WTC11 (cell line): ENCODE data around the gene ARAP2. TPM values are rescaled to one million over a fixed set of nuclear protein-coding genes. Genes with fewer than 3 reads are reported as not detected.
A peak's percentile ranks its signal among the peaks of the same experiment; 100 is the strongest.

Experiments used
- ATAC-seq: fragments of 200-7000 bp; cut with Tn5 transposase; 2 replicates; pipeline ENCODE4 v1.10.0; 2021; ENCODE audit warnings: mild to moderate bottlenecking, moderate library complexity
- CTCF ChIA-PET: fragments of 300-600 bp; sonication (Branson Sonifier 250); formaldehyde crosslinking; loops from one replicate; lab custom pipeline; 2021; ENCODE audit warnings: antibody characterized with exemption; lab: Charles Lee
- POLR2A ChIA-PET: fragments of 350-600 bp; sonication (Branson Sonifier 250); formaldehyde crosslinking; loops from one replicate; lab custom pipeline; 2021; ENCODE audit warnings: antibody characterized with exemption; lab: Charles Lee
- DNase-seq: peaks from one replicate; pipeline ENCODE4 v3.0.0; 2021; ENCODE audit warnings: low spot score
- H3K27ac Mint-ChIP-seq: 2 replicates; pipeline ENCODE4 v1.8.0; 2021; ENCODE audit warnings: mixed read lengths
- H3K27me3 Mint-ChIP-seq: 2 replicates; pipeline ENCODE4 v1.8.0; 2021; ENCODE audit warnings: low read depth, mild to moderate bottlenecking, moderate library complexity, mixed read lengths
- H3K36me3 Mint-ChIP-seq: 2 replicates; pipeline ENCODE4 v1.8.0; 2021; ENCODE audit warnings: mixed read lengths
- H3K4me1 Mint-ChIP-seq: 2 replicates; pipeline ENCODE4 v1.8.0; 2022; ENCODE audit warnings: mixed read lengths
- H3K4me3 Mint-ChIP-seq: 2 replicates; pipeline ENCODE4 v1.8.0; 2021; ENCODE audit warnings: mild to moderate bottlenecking, moderate library complexity, mixed read lengths
- H3K9me3 Mint-ChIP-seq: 2 replicates; pipeline ENCODE4 v1.8.0; 2021; ENCODE audit warnings: mixed read lengths
- ATF6 ChIP-seq: sonication (generic); formaldehyde crosslinking; IDR thresholded peaks from 2 replicates; pipeline ENCODE4 v1.8.1; 2023; ENCODE audit warnings: mild to moderate bottlenecking, missing genetic modification reagents
- ESRRA ChIP-seq: sonication (generic); formaldehyde crosslinking; IDR thresholded peaks from 2 replicates; pipeline ENCODE4 v1.8.1; 2022; ENCODE audit warnings: mild to moderate bottlenecking, missing genetic modification reagents, borderline replicate concordance
- JAZF1 ChIP-seq: fragments of 250-450 bp; sonication (Bioruptor Pico); IDR thresholded peaks from 2 replicates; pipeline ENCODE4 v1.9.0; 2021; ENCODE audit warnings: moderate library complexity, mild to moderate bottlenecking, inconsistent platforms
- MAX ChIP-seq: sonication (generic); formaldehyde crosslinking; IDR thresholded peaks from 2 replicates; pipeline ENCODE4 v1.8.0; 2022; ENCODE audit warnings: mild to moderate bottlenecking, missing genetic modification reagents
- OVOL2 ChIP-seq: fragments of 250-450 bp; sonication (Bioruptor Pico); IDR thresholded peaks from 2 replicates; pipeline ENCODE4 v1.9.0; 2021; ENCODE audit warnings: mild to moderate bottlenecking, borderline replicate concordance
- ZNF219 ChIP-seq: sonication (generic); formaldehyde crosslinking; IDR thresholded peaks from 2 replicates; pipeline ENCODE4 v1.8.0; 2023; ENCODE audit warnings: missing genetic modification reagents, mild to moderate bottlenecking, borderline replicate concordance
- ZNF317 ChIP-seq: sonication (generic); formaldehyde crosslinking; IDR thresholded peaks from 2 replicates; pipeline ENCODE4 v1.8.1; 2023; ENCODE audit warnings: low read depth, mild to moderate bottlenecking, moderate library complexity, missing genetic modification reagents, borderline replicate concordance
- ZNF671 ChIP-seq: fragments of 250-450 bp; sonication (Bioruptor Pico); IDR thresholded peaks from 2 replicates; pipeline ENCODE4 v1.8.0; 2021; ENCODE audit warnings: mild to moderate bottlenecking
- total RNA-seq: library from RNA; stranded (reverse); gene quantifications from 3 replicates; pipeline ENCODE4 v1.2.3, GENCODE V29; 2021
- TF ChIP-seq, protein P1 (sequence below): sonication (generic); formaldehyde crosslinking; IDR thresholded peaks from 2 replicates; pipeline ENCODE4 v1.8.1; 2023; ENCODE audit warnings: mild to moderate bottlenecking, missing genetic modification reagents, moderate library complexity
- TF ChIP-seq, protein P2 (sequence below): fragments of 250-450 bp; sonication (Bioruptor Pico); IDR thresholded peaks from 2 replicates; pipeline ENCODE4 v1.9.0; 2021; ENCODE audit warnings: moderate library complexity, mild to moderate bottlenecking, inconsistent platforms, borderline replicate concordance
- TF ChIP-seq, protein P3 (sequence below): sonication (generic); formaldehyde crosslinking; IDR thresholded peaks from 2 replicates; pipeline ENCODE4 v1.8.0; 2023; ENCODE audit warnings: missing genetic modification reagents, mild to moderate bottlenecking, borderline replicate concordance
- TF ChIP-seq, protein P4 (sequence below): fragments of 250-450 bp; sonication (Bioruptor Pico); IDR thresholded peaks from 2 replicates; pipeline ENCODE4 v1.9.0; 2021; ENCODE audit warnings: mild to moderate bottlenecking
- TF ChIP-seq, protein P5 (sequence below): sonication (generic); formaldehyde crosslinking; IDR thresholded peaks from 2 replicates; pipeline ENCODE4 v1.8.0; 2022; ENCODE audit warnings: missing genetic modification reagents

Gene ARAP2
- total RNA-seq, 1 experiment from 2014 or later = 1.0 TPM

DNA sequence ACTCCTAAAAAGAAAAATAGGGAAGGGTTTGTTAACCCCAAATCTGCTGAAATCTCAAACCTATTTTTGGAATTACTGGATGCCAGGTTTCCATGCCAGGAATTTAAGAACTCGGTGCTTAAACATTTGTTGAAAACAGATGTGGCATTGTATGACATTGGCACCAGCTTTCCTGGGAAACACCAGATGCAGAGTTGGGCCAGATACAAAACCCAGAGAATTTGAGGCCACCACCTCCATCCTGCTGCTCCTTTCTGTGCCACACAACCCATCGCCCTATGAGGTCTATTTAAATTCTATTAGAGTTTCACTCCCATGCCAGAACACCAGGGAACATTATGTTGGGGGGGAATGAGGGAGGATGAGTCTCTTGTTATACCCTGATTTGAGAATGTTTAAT is 71.7 kb downstream of the ARAP2 start:
- DNase-seq (no peak), ATAC-seq (peak; percentile 32; the same call in 1 of the 2 replicates)
- no peaks in the 10 kb centered on the region for H3K36me3 Mint-ChIP-seq
- ChIA-PET CTCF (no interaction called here), POLR2A (no interaction called here)
- 0 out of 2 replicates have a peak, but pooled peaks cover 5% of the 10 kb centered on the region for H3K9me3 Mint-ChIP-seq
- TF ChIP-seq, protein P1, sequence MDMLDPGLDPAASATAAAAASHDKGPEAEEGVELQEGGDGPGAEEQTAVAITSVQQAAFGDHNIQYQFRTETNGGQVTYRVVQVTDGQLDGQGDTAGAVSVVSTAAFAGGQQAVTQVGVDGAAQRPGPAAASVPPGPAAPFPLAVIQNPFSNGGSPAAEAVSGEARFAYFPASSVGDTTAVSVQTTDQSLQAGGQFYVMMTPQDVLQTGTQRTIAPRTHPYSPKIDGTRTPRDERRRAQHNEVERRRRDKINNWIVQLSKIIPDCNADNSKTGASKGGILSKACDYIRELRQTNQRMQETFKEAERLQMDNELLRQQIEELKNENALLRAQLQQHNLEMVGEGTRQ = no peak
- TF ChIP-seq, protein P2, sequence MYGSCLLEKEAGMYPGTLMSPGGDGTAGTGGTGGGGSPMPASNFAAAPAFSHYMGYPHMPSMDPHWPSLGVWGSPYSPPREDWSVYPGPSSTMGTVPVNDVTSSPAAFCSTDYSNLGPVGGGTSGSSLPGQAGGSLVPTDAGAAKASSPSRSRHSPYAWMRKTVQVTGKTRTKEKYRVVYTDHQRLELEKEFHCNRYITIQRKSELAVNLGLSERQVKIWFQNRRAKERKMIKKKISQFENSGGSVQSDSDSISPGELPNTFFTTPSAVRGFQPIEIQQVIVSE (CRISPR knock-in tag) = no peak
- TF ChIP-seq JAZF1 (CRISPR knock-in tag) (no peak), ATF6 (CRISPR knock-in tag) (no peak), ZNF671 (CRISPR knock-in tag) (no peak), MAX (no peak), ZNF219 (no peak), OVOL2 (CRISPR knock-in tag) (no peak), ESRRA (CRISPR knock-in tag) (no peak), ZNF317 (no peak)
- TF ChIP-seq, protein P3, sequence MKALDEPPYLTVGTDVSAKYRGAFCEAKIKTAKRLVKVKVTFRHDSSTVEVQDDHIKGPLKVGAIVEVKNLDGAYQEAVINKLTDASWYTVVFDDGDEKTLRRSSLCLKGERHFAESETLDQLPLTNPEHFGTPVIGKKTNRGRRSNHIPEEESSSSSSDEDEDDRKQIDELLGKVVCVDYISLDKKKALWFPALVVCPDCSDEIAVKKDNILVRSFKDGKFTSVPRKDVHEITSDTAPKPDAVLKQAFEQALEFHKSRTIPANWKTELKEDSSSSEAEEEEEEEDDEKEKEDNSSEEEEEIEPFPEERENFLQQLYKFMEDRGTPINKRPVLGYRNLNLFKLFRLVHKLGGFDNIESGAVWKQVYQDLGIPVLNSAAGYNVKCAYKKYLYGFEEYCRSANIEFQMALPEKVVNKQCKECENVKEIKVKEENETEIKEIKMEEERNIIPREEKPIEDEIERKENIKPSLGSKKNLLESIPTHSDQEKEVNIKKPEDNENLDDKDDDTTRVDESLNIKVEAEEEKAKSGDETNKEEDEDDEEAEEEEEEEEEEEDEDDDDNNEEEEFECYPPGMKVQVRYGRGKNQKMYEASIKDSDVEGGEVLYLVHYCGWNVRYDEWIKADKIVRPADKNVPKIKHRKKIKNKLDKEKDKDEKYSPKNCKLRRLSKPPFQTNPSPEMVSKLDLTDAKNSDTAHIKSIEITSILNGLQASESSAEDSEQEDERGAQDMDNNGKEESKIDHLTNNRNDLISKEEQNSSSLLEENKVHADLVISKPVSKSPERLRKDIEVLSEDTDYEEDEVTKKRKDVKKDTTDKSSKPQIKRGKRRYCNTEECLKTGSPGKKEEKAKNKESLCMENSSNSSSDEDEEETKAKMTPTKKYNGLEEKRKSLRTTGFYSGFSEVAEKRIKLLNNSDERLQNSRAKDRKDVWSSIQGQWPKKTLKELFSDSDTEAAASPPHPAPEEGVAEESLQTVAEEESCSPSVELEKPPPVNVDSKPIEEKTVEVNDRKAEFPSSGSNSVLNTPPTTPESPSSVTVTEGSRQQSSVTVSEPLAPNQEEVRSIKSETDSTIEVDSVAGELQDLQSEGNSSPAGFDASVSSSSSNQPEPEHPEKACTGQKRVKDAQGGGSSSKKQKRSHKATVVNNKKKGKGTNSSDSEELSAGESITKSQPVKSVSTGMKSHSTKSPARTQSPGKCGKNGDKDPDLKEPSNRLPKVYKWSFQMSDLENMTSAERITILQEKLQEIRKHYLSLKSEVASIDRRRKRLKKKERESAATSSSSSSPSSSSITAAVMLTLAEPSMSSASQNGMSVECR (CRISPR knock-in tag) = no peak
- TF ChIP-seq, protein P4, sequence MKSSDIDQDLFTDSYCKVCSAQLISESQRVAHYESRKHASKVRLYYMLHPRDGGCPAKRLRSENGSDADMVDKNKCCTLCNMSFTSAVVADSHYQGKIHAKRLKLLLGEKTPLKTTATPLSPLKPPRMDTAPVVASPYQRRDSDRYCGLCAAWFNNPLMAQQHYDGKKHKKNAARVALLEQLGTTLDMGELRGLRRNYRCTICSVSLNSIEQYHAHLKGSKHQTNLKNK (CRISPR knock-in tag) = no peak
- TF ChIP-seq, protein P5, sequence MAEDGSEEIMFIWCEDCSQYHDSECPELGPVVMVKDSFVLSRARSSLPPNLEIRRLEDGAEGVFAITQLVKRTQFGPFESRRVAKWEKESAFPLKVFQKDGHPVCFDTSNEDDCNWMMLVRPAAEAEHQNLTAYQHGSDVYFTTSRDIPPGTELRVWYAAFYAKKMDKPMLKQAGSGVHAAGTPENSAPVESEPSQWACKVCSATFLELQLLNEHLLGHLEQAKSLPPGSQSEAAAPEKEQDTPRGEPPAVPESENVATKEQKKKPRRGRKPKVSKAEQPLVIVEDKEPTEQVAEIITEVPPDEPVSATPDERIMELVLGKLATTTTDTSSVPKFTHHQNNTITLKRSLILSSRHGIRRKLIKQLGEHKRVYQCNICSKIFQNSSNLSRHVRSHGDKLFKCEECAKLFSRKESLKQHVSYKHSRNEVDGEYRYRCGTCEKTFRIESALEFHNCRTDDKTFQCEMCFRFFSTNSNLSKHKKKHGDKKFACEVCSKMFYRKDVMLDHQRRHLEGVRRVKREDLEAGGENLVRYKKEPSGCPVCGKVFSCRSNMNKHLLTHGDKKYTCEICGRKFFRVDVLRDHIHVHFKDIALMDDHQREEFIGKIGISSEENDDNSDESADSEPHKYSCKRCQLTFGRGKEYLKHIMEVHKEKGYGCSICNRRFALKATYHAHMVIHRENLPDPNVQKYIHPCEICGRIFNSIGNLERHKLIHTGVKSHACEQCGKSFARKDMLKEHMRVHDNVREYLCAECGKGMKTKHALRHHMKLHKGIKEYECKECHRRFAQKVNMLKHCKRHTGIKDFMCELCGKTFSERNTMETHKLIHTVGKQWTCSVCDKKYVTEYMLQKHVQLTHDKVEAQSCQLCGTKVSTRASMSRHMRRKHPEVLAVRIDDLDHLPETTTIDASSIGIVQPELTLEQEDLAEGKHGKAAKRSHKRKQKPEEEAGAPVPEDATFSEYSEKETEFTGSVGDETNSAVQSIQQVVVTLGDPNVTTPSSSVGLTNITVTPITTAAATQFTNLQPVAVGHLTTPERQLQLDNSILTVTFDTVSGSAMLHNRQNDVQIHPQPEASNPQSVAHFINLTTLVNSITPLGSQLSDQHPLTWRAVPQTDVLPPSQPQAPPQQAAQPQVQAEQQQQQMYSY (CRISPR knock-in tag) = no peak
- TF ChIP-seq, all 79 proteins: peak for 0
- H3K4me3 Mint-ChIP-seq = no peak overlapping the region
- no peaks in the 10 kb centered on the region for H3K27me3 Mint-ChIP-seq
- peaks cover 3% of the 10 kb centered on the region for H3K4me1 Mint-ChIP-seq
- H3K27ac Mint-ChIP-seq = no peak overlapping the region
